Measurements from ENCODE around the gene LTN1. TPM values are rescaled to one million over a fixed set of nuclear protein-coding genes. Genes with fewer than 3 reads are reported as not detected.
"Not testable (repeated sequence)": the region's sequence is repeated elsewhere in the genome, so short reads cannot be mapped to it uniquely, and the experiment has no call there.

Gene LTN1
- polyA plus RNA-seq, 10 donors = 17.0 to 29.5 (median 23.8) TPM

DNA sequence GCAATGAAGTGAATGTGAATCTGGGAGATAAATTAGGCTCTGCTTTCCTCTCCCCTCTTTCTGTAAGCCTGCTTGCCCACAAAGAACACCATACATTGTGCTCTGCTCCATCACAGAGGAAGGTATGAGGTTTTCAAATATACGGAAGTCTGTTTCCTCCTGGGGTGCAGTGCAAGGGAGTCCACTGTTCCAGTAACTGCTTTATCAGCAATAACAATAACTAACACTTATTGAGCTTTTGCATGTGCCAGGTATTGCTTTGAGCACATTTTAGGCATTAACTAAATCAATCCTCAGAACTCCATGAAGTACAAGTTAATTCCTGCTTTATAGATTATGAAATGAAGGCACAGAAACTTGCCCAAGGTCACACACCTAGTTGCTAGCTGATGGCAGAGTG lies 10.0 kb downstream of the LTN1 start:
- no peak for DNase-seq

DNA sequence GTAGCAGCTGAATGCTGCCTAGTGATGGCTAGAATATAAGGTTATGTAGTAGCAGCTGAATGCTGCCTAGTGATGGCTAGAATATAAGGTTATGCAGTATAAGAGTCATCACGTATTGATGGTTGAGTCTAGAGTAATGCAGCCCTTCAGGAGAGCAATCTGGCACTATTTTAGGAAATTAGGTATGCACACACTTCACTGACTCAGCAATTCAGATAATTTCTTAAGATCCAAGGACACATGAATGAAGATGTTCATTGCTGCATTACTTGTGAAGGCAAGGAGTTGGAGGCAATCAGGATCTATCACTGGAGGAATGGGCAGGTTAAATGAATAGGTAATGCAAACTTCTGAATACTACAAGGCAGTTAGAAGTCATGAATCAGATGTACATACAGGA lies 13.6 kb downstream of the LTN1 start:
- no peak for DNase-seq

GRCh38 chr21:28975397-28975796 lies 17.3 kb downstream of the LTN1 start:
- peak; percentile 46 to 72 (median 55) for DNase-seq

- DNase-seq = peak in 1 of 3 donors; percentile 3
Observed at GRCh38 chr21:28974531-28975227, 18.0 kb downstream of the LTN1 start.

DNA sequence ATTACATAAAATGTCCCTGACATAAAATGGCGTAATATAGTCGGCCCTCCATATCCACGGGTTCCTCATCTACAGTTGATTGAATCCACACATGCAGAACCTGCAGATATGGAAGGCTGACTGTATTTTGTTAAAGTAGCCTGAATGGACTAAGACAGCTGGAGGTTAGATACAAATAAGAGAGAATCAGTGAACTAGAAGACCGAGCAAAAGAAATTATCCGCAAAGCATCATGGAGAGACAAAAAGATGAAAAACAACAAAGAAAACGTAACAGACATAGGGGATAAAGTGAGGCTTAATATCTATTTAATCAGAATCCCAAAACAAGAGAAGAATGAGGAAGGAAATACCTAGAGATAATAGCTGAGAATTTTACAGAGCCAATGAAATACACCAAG lies 20.3 kb downstream of the LTN1 start:
- DNase-seq = no peak

GRCh38 chr21:28971171-28971570 lies 21.5 kb downstream of the LTN1 start:
- no peak for DNase-seq

DNA sequence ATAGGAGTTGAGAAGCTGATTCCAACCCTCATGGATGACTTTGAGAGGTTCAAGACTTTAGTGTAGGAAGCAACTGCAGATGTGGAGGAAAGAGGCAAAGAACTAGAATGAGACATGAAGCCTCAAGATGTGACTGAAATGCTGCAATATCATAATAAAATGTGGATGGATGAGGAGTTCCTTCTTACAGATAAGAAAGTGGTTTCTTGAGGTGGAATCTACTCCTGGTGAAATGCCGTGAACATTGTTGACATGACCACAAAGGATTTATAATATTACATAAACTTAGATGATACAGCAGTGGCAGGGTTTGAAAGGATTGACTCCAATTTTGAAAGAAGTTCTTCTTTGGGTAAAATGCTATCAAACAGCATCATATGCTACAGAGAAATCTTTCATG lies 28.8 kb downstream of the LTN1 start:
- DNase-seq = no peak

- no peak for DNase-seq
Observed at GRCh38 chr21:28962465-28962864, 30.2 kb downstream of the LTN1 start.

DNA sequence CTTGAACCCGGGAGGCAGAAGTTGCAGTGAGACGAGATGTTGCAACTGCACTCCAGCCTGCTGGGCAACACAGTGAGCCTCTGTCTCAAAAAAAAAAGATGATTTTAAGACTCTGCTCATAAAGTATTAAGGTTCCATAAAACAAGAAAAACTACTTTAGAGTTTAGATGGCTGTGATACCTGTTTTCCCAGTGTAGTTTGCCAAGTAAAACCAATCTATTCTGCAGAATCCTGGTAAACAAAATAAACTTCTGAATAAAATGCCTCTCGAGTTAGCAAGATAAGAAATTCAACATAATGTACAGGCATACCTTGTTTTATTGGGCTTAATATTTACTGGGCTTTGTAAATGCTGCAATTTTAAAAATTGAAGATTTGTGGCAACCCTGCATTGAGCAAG lies 30.8 kb downstream of the LTN1 start:
- no peak for DNase-seq

- DNase-seq = no peak
Observed at GRCh38 chr21:28960245-28960644, 32.4 kb downstream of the LTN1 start.

GRCh38 chr21:28959367-28960099 lies 33.1 kb downstream of the LTN1 start:
- DNase-seq = peak in 1 of 3 donors; percentile 51

DNA sequence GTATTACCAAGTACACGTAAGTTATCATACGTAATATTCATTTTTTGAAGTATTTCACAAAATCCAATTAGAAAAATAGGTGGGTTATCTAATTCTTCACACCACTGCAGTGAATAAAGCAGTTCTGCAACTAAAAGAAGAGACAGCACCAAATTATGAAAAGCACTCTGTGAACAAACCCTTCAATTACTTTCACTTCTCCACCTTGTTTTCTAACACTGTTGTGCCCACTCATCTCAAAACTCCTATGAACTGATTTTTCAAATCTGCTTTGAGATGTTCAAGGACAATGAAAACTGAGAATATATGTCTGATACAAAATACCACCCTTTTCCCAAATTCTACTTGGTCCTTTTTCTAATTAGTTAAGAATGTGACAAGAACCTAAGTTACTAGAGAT lies 39.4 kb downstream of the LTN1 start:
- DNase-seq = no peak

DNA sequence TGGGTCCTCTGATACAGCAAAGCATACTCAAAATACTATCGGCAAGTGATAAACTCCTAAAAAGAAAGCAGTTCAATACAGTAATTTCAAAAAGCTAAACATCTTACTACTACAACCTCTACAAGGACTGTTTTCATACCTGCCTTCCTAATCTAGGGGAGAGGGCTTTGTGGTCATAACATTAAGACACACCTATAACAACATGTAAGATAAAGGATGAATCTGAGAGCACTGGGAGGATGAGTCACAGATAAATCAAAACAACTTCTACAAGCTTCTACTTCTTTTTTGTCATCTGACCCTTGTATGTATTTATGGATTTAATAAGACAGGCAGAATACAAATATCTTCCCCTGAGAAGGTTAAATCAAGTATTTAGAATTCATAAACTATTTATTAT lies 40.0 kb downstream of the LTN1 start:
- no peak for DNase-seq

- DNase-seq = no peak
Observed at GRCh38 chr21:28949318-28949717, 43.4 kb downstream of the LTN1 start.

GRCh38 chr21:28944296-28944695 lies 48.4 kb downstream of the LTN1 start:
- no peak for DNase-seq

DNA sequence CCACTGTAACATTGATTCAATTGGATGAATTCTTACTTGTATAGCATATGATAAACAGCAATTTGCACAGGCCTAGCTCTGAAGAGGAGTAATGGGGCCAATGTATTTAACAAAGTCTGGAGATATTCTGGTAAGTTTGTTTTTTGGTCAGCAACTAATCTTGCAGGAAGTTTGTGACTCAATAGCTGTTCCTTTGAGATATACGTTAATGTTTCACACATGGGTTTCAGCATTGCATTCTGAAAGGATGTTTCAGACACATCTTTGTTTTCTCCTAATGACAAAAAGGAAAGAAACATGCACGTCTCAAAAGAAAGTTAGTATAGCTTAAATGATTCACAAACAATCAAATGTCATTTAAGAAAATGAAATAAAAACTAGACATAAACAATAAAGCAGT lies 49.0 kb downstream of the LTN1 start:
- no peak for DNase-seq

DNA sequence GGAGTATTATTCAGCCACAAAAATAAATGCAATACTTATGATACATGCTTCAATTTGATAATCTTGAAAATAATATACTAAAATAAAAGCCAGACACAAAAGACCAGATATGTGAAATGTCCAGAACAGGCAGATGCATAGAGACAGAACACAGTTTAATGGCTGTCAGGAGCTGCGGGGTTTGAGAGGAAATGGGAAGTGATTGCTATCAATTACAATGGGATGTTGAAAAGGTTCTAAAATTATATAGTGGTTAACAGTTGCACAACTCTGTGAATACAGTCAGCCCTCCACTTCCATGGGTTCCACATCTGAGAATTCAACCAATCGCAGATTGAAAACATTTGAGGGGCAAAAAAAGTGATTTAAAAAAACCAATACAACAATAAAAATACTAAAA lies 54.0 kb downstream of the LTN1 start:
- no peak for DNase-seq

DNA sequence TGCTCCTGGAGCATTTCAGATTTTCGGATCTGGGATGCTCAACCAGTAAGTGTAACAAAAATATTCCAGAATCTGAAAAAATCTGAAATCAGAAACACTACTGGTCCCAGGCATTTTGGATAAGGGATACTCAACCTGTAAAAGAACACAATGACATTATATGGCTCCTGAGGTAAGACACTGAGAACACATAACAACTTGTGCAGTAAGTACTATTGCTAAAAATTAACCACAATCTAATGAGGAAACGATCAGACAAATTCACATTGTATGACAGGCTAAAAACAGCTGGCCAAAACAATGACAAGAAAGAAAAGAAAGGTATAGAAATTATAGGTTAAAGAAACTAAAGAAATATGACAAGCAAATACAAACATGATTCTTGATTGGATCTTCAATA lies 54.9 kb downstream of the LTN1 start:
- DNase-seq = no peak

- DNase-seq = no peak
Observed at GRCh38 chr21:28936721-28937120, 56.0 kb downstream of the LTN1 start.

- peak in 1 of 3 donors; percentile 10 for DNase-seq
Observed at GRCh38 chr21:28936036-28936435, 56.6 kb downstream of the LTN1 start.

GRCh38 chr21:28932717-28933116 lies 60.0 kb downstream of the LTN1 start:
- no peak for DNase-seq

DNA sequence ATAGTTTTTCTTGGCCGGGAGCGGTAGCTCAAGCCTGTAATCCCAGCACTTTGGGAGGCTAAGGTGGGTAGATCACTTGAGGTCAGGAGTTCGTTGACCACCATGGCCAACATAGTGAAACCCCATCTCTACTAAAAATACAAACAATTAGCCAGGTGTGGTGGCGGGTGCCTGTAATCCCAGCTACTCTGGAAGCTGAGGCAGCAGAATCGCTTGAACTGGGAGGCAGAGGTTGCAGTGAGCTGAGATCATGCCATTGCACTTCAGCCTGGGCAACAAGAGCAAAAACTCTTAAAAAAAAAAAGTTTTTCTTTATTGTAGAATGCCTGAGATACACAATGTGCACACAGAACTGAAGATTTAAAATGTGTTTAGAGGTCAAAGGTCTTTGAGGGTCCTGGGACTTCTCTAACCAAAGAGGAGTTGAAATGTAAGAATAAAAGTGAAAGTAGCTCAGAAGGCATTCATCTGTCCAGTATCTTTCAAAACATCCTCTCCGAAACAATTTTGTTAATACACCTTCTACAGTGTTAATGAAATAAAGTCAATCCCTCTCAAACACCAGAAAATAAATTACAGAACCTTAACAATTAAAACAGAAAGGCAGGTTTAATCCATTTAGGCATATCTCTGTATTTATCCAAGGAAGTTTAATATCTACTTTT lies 60.8 kb downstream of the LTN1 start:
- not testable (repeated sequence) for DNase-seq
